Naive thymus-derived CD4-positive, alpha-beta T cell (primary cell): ENCODE data around the gene RNF14. TPM values are rescaled to one million over a fixed set of nuclear protein-coding genes. Genes with fewer than 3 reads are reported as not detected.

Experiments
- ATAC-seq: fragments of 150-1000 bp; cut with Tn5 transposase; 2 replicates; pipeline ENCODE4 v1.10.0; 2021; ENCODE audit warnings: mild to moderate bottlenecking, moderate library complexity
- CTCF ChIA-PET: fragments of 350-600 bp; sonication (Branson Sonifier 250); formaldehyde crosslinking; loops from one replicate; lab custom pipeline; 2021; ENCODE audit warnings: antibody characterized with exemption; lab: Charles Lee
- POLR2A ChIA-PET: fragments of 350-600 bp; sonication (Branson Sonifier 250); formaldehyde crosslinking; loops from one replicate; lab custom pipeline; 2021; ENCODE audit warnings: antibody characterized with exemption, inconsistent platforms; lab: Charles Lee
- DNase-seq, 9 donors: peaks; one replicate each; pipeline versions ENCODE4 v3.0.0 to v3.0.0-alpha.2; 2020 to 2022; ENCODE audit warnings: mixed read lengths in 1 of 9
- H3K27ac ChIP-seq: one replicate; pipeline ENCODE4 v1.7.0; 2013; ENCODE audit warnings: mild to moderate bottlenecking, low read depth, low read length, moderate library complexity
- H3K27me3 ChIP-seq, 2 donors: one replicate each; pipeline ENCODE4 v1.7.0; 2013; ENCODE audit warnings: low read length in 2 of 2, mild to moderate bottlenecking in 2 of 2, moderate library complexity in 2 of 2; ENCODE audit not compliant: control insufficient read depth in 2 of 2, insufficient read depth in 2 of 2
- H3K36me3 ChIP-seq, 3 experiments: 1 replicate in 2 of 3; 2 replicates in 1 of 3; pipeline ENCODE4 v1.7.0; 2013; ENCODE audit warnings: low read length in 3 of 3, mild to moderate bottlenecking in 3 of 3, moderate library complexity in 1 of 3; ENCODE audit not compliant: insufficient read depth in 3 of 3, control insufficient read depth in 2 of 3
- H3K4me1 ChIP-seq, 2 donors: one replicate each; pipeline ENCODE4 v1.7.0; 2013; ENCODE audit warnings: low read length in 2 of 2, mild to moderate bottlenecking in 2 of 2, moderate library complexity in 1 of 2; ENCODE audit not compliant: control insufficient read depth in 2 of 2, insufficient read depth in 2 of 2
- H3K4me3 ChIP-seq: 2 replicates; pipeline ENCODE4 v1.7.0; 2013; ENCODE audit warnings: mild to moderate bottlenecking, low read length
- H3K9me3 ChIP-seq, 3 experiments: 1 replicate in 2 of 3; 2 replicates in 1 of 3; pipeline ENCODE4 v1.7.0; 2013; ENCODE audit warnings: low read length in 3 of 3; ENCODE audit not compliant: control insufficient read depth in 2 of 3
- H3K27ac Mint-ChIP-seq, 9 donors: one replicate each; pipeline ENCODE4 v1.8.0; 2020 to 2022; ENCODE audit warnings: mixed read lengths in 9 of 9, mild to moderate bottlenecking in 8 of 9, moderate library complexity in 5 of 9, inconsistent platforms in 2 of 9
- H3K27me3 Mint-ChIP-seq, 5 donors: one replicate each; pipeline ENCODE4 v1.8.0; 2021 to 2022; ENCODE audit warnings: mixed read lengths in 5 of 5, mild to moderate bottlenecking in 1 of 5
- H3K36me3 Mint-ChIP-seq, 5 donors: one replicate each; pipeline ENCODE4 v1.8.0; 2020 to 2022; ENCODE audit warnings: mixed read lengths in 5 of 5, mild to moderate bottlenecking in 3 of 5, inconsistent platforms in 1 of 5
- H3K4me1 Mint-ChIP-seq, 7 donors: one replicate each; pipeline ENCODE4 v1.8.0; 2020 to 2022; ENCODE audit warnings: mixed read lengths in 7 of 7, mild to moderate bottlenecking in 3 of 7, inconsistent platforms in 1 of 7
- H3K4me3 Mint-ChIP-seq, 10 donors: one replicate each; pipeline ENCODE4 v1.8.0; 2020 to 2022; ENCODE audit warnings: mild to moderate bottlenecking in 10 of 10, mixed read lengths in 10 of 10, moderate library complexity in 6 of 10, inconsistent platforms in 2 of 10
- H3K9me3 Mint-ChIP-seq, 11 donors: one replicate each; pipeline ENCODE4 v1.8.0; 2020 to 2022; ENCODE audit warnings: mixed read lengths in 11 of 11, mild to moderate bottlenecking in 4 of 11, inconsistent platforms in 1 of 11, moderate library complexity in 1 of 11
- intact Hi-C, 2 donors: fragments of 100-400 bp; cut with micrococcal nuclease; formaldehyde crosslinking; loops; one replicate each; pipeline ENCODE4 v1.15.1; 2023
- polyA plus RNA-seq, 2 donors: library from polyadenylated mRNA; unstranded; fragments of 300-500 nt; fragmentation: Illumina TruSeq; gene quantifications; one replicate each; pipeline ENCODE4 v1.2.3, GENCODE V29; 2021
- total RNA-seq, 6 experiments: library from RNA in 5 of 6; stranded (reverse) in 5 of 6; gene quantifications; 1 replicate in 5 of 6; 2 replicates in 1 of 6; pipeline ENCODE4 v1.2.3 and lab custom pipeline; 2021 to 2026

Gene RNF14
- total and polyA plus RNA-seq, 7 experiments from 2014 or later: 14.7 to 40.2 (median 31.4) TPM

GRCh38 chr5:142012186-142012785 is 43.4 kb downstream of the RNF14 start:
- peak overlapping the region; percentile 76 for H3K27ac ChIP-seq
- Mint-ChIP-seq H3K9me3 (peaks cover 0 to 3% (median 0%) of the 10 kb centered on the region in 11 donors), H3K27me3 (no peaks in the 10 kb centered on the region), H3K4me3 (peak overlapping the region; percentile 76 to 93 (median 87)), H3K36me3 (peaks cover 4 to 24% (median 5%) of the 10 kb centered on the region in 5 donors), H3K27ac (peak overlapping the region; percentile 86 to 90 (median 88)), H3K4me1 (peaks cover 40 to 86% (median 80%) of the 10 kb centered on the region in 7 donors)
- DNase-seq (peak in 5 of 9 donors; percentile 25 to 69 (median 29)), ATAC-seq (peak; percentile 10)
- ChIA-PET POLR2A (interaction anchor here (0.6 to 7.0 kb wide), 21 partner anchors 8 to 131 kb away, joined by 3 to 80 read pairs (median 3); partner anchors contain the start of genes NDFIP1 and RNF14), CTCF (interaction anchor here (0.6 to 7.6 kb wide), 18 partner anchors 9 to 144 kb away, joined by 3 to 82 read pairs (median 5); partner anchors contain the start of gene RNF14)
- H3K27me3 ChIP-seq: no peaks in the 10 kb centered on the region
- no peaks in the 10 kb centered on the region for H3K9me3 ChIP-seq
- H3K4me3 ChIP-seq: peak overlapping the region; percentile 68
- H3K36me3 ChIP-seq: peaks cover 0 to 6% (median 0%) of the 10 kb centered on the region in 3 experiments
- H3K4me1 ChIP-seq: peaks cover 41 to 56% of the 10 kb centered on the region in 2 donors
- intact Hi-C loops: loop anchor here (1.0 to 10.0 kb wide), 6 partner anchors 90 to 993 kb away; partner anchors contain the start of gene DELE1 (in 1 of the 2)

DNA sequence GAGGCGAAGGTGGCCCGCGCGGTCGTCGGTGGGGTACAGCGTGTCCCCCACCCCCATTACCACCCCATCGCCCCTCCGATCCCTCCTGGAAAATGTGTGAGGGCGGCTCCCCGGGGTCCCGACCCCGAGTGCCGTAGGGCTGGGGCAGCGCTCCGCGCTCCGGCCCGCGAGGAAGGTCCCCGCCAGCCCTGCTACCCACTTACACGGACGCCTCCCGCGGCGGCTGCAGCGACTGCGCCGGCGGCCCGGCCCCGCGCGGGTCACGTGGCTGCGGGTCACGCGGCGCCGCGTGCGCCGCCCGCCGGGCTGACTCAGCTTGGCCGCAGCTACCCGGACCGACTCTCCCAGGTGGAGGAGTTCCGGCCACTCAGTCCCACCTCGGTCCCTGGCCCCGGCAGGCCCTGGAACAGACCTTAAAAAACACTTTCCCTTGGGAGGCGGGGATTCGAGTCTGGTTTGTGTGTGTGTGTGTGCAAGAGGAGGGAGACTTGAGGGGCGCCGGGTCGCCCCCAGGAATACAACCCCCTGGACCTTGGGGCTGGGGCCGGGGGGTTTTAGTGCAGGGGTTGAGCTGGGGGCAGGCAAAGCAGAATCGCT is 44.0 kb downstream of the RNF14 start, which contains the start of gene GNPDA1:
Gene GNPDA1 (minus strand): TSS at position 236 of the 597 bp plus-strand sequence. CDS start 992 bp downstream, outside the sequence.
- intact Hi-C loops: loop anchor here (1.0 to 10.0 kb wide), 6 partner anchors 91 to 992 kb away; partner anchors contain the start of gene DELE1 (in 1 of the 2)
- H3K36me3 ChIP-seq: peaks cover 0 to 6% (median 0%) of the 10 kb centered on the region in 3 experiments
- peak within 1 kb of the TSS; percentile 76 for H3K27ac ChIP-seq
- peaks cover 0 to 3% (median 0%) of the 10 kb centered on the region in 11 donors for H3K9me3 Mint-ChIP-seq
- CTCF ChIA-PET: interaction anchor here (0.7 to 7.6 kb wide), 15 partner anchors 8 to 131 kb away, joined by 3 to 82 read pairs (median 4); partner anchors contain the start of genes NDFIP1 and RNF14
- no peaks in the 10 kb centered on the region for H3K27me3 ChIP-seq
- peak within 1 kb of the TSS; percentile 87 to 93 (median 90) for H3K27ac Mint-ChIP-seq
- DNase-seq: peak; percentile 38 to 81 (median 54)
- peaks cover 34 to 86% (median 80%) of the 10 kb centered on the region in 7 donors for H3K4me1 Mint-ChIP-seq
- ATAC-seq: peak; percentile 87
- peaks cover 3 to 20% (median 5%) of the 10 kb centered on the region in 5 donors for H3K36me3 Mint-ChIP-seq
- H3K4me3 Mint-ChIP-seq: peak within 1 kb of the TSS; percentile 76 to 93 (median 88)
- no peaks in the 10 kb centered on the region for H3K9me3 ChIP-seq
- POLR2A ChIA-PET: interaction anchor here (0.5 to 7.0 kb wide), 19 partner anchors 9 to 130 kb away, joined by 3 to 80 read pairs (median 4); partner anchors contain the start of genes NDFIP1 and RNF14
- H3K4me1 ChIP-seq: peaks cover 40 to 53% of the 10 kb centered on the region in 2 donors
- no peaks in the 10 kb centered on the region for H3K27me3 Mint-ChIP-seq
- H3K4me3 ChIP-seq: peak within 1 kb of the TSS; percentile 68

DNA sequence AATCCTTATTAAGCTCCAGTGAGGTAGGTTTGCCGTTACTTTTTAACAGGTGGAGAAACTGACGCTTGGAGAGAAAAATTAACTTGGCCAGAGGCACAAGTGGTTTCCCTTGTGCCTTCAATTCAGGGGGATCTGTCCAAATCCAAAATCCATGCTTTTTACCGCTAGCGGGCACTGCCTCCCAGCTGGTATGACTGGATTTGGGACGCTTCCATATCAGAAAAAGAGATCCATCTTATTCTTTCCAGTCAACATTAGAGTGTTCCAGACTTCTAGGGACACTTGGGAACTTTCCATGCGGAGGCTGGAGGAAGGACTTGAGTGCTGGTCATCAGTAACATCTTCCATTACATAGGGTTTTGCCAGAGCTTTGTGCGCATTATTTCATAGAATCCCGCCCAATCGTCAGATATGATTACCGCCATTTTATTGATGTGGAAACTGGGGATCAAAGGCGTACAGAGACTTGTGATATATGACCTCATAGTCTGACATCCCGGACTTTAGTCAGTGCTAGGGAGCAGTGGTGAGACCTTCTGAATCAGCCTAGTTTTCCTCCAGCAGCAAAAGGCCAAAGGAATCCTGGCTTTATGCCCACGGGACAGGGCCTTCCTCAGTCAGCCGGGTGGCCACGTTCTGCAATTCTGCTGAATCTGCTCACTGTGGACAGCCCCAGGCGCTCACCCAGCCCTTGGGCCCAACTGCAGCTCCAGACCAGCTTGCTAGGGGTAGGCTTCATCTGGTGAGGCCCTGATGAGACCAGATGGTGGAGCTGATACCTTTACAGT is 45.0 kb downstream of the RNF14 start:
- intact Hi-C loops: loop anchor here (2.0 to 10.0 kb wide), 5 partner anchors 13 to 991 kb away; partner anchors contain the start of gene DELE1 (in 1 of the 2)
- ChIA-PET CTCF (interaction anchor here (0.5 to 7.6 kb wide), 13 partner anchors 10 to 130 kb away, joined by 3 to 82 read pairs (median 4); partner anchors contain the start of gene NDFIP1), POLR2A (interaction anchor here (0.5 to 7.0 kb wide), 12 partner anchors 10 to 422 kb away, joined by 3 to 80 read pairs (median 6); partner anchors contain the start of genes NDFIP1 and RNF14)
- DNase-seq: no peak
- peaks cover 0 to 3% (median 0%) of the 10 kb centered on the region in 11 donors for H3K9me3 Mint-ChIP-seq
- Histone ChIP-seq H3K27ac (no peak overlapping the region), H3K4me3 (no peak overlapping the region), H3K36me3 (peaks cover 0 to 6% (median 0%) of the 10 kb centered on the region in 3 experiments), H3K4me1 (peaks cover 47 to 51% of the 10 kb centered on the region in 2 donors), H3K27me3 (no peaks in the 10 kb centered on the region), H3K9me3 (no peaks in the 10 kb centered on the region)
- ATAC-seq: no peak
- H3K27ac Mint-ChIP-seq: peak overlapping the region; percentile 84 to 93 (median 90)
- no peaks in the 10 kb centered on the region for H3K27me3 Mint-ChIP-seq
- H3K4me3 Mint-ChIP-seq: peak overlapping the region; percentile 74 to 93 (median 86)
- peaks cover 34 to 86% (median 79%) of the 10 kb centered on the region in 7 donors for H3K4me1 Mint-ChIP-seq
- peaks cover 0 to 14% (median 5%) of the 10 kb centered on the region in 5 donors for H3K36me3 Mint-ChIP-seq

GRCh38 chr5:142014911-142015584 is 46.1 kb downstream of the RNF14 start:
- Mint-ChIP-seq H3K9me3 (peaks cover 0 to 3% (median 0%) of the 10 kb centered on the region in 11 donors), H3K36me3 (peaks cover 0 to 8% (median 0%) of the 10 kb centered on the region in 5 donors), H3K4me3 (peak overlapping the region; percentile 46 to 77 (median 71)), H3K27ac (peak overlapping the region; percentile 76 to 93 (median 90)), H3K4me1 (peaks cover 27 to 81% (median 72%) of the 10 kb centered on the region in 7 donors), H3K27me3 (no peaks in the 10 kb centered on the region)
- ChIA-PET POLR2A (interaction anchor here (0.7 to 7.0 kb wide), 10 partner anchors 10 to 128 kb away, joined by 3 to 80 read pairs (median 7); partner anchors contain the start of genes NDFIP1 and RNF14), CTCF (interaction anchor here (0.7 to 7.6 kb wide), 12 partner anchors 10 to 129 kb away, joined by 3 to 82 read pairs (median 4); partner anchors contain the start of gene NDFIP1)
- peak overlapping the region; percentile 24 for H3K4me3 ChIP-seq
- peaks cover 44 to 47% of the 10 kb centered on the region in 2 donors for H3K4me1 ChIP-seq
- peak; percentile 57 for ATAC-seq
- no peaks in the 10 kb centered on the region for H3K36me3 ChIP-seq
- H3K27ac ChIP-seq: peak overlapping the region; percentile 63
- H3K27me3 ChIP-seq: no peaks in the 10 kb centered on the region
- intact Hi-C loops: loop anchor here (1.0 to 10.0 kb wide), 12 partner anchors 14 to 990 kb away; partner anchors contain the start of genes DELE1 (in 2 of the 2), NDFIP1 (in 2 of the 2) and RNF14 (in 2 of the 2)
- H3K9me3 ChIP-seq: no peaks in the 10 kb centered on the region
- peak in 8 of 9 donors; percentile 45 to 69 (median 62) for DNase-seq
